ENCODE data around the gene ZBED6.
"Not testable (repeated sequence)": the region's sequence is repeated elsewhere in the genome, so short reads cannot be mapped to it uniquely, and the experiment has no call there.

The ZBED6 gene

DNA sequence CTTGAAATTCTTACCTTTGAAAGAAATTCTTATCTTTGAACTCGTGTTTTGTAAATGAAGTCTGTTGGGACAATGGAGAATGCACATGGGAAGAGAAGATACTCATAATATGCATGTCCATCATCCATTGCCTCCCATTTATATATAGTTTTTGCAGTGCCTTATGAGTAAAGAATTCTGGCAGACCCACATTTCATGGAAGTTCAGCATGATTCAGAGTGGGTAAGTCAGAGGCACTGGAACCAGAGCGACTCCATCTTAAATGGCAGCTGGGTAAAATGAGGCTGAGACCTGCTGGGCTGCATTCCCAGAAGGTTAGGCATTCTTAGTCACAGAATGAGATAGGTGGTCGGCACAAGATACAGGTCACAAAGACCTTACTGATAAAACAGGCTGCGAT, 16.6 kb upstream of the ZBED6 start:
- DNase-seq (ENCODE audit: low spot score), result no peak

- no peak for DNase-seq (ENCODE audit: low spot score)
These were observed 13.5 kb upstream of the ZBED6 start for GRCh38 chr1:203781962-203782361.

DNA sequence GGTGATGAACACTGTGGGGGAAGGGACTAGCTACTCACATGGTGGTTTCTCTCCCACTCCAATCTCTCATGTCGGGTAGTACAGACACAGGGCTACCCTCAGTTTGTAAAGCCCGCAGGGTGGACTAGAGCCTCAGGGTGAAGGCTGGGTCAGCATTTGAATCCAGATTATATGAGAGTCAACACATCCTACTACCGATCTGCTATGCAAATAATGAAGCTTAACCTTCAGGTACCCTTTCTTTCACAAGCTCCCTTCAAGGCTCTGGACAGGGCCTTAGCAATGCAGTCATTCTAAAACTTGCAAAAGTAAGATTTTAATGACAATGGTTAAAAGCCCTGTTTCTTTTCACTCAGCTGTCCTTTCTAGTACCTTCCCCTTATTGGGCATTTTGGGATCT, 5.5 kb upstream of the ZBED6 start:
- no peak for DNase-seq (ENCODE audit: low spot score)

- no peak for DNase-seq (ENCODE audit: low spot score)
These were observed 3.9 kb upstream of the ZBED6 start for GRCh38 chr1:203791498-203791897.

- DNase-seq (ENCODE audit: low spot score), result no peak
These were observed 2.9 kb upstream of the ZBED6 start for GRCh38 chr1:203792486-203792885.

GRCh38 chr1:203793561-203793960, 1.9 kb upstream of the ZBED6 start:
- not testable (repeated sequence) for DNase-seq (ENCODE audit: low spot score)

DNA sequence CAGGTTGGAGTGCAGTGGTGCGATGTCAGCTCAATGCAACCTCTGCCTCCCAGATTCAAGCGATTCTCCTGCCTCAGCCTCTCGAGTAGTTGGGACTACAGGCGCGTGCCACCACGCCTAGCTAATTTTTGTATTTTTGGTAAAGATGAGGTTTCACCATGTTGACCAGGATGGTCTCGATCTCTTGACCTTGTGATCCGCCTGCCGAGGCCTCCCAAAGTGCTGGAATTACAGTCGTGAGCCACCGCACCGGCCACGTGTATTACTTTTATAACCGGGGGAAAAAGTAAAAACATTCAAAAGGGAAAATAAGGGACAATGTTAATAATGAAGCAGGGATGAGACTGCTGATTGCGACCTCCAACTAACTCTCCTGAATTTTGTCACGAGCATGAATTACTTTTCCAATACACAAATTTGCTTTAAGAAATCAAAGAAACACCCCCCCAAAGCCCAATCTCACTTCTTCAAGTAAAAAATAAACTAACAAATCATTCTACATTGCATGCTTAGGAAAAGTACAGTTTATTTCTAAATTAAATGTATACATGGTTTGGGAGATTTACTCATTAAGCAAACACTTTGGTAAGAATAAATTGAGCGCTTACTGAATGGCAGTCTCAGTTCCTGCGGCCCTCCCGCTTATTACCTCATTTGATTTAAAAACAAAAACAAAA, 521 bp upstream of the ZBED6 start:
- no peak for DNase-seq (ENCODE audit: low spot score)

GRCh38 chr1:203796236-203796605, 798 bp downstream of the ZBED6 start:
- DNase-seq (ENCODE audit: low spot score), result no peak

DNA sequence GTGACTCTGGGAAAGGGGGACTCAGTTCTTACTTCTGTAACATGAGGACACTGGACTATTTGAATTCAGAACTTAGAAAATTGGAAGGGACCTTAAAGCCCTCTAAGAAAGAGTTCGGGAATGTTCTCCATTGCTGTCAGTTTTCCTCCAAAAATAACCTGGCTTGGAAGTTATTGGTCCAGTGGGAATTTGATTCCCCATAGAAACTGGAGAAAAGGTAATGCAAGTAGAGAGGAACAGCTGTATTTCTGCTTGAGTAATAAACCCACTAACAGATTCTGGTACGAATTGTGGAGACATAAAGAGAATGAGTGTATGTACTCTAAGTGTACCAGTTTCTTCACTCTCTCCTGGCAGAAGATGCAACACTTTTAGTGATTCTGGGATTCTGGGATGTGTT, 1.8 kb downstream of the ZBED6 start:
- DNase-seq (ENCODE audit: low spot score), result no peak

DNA sequence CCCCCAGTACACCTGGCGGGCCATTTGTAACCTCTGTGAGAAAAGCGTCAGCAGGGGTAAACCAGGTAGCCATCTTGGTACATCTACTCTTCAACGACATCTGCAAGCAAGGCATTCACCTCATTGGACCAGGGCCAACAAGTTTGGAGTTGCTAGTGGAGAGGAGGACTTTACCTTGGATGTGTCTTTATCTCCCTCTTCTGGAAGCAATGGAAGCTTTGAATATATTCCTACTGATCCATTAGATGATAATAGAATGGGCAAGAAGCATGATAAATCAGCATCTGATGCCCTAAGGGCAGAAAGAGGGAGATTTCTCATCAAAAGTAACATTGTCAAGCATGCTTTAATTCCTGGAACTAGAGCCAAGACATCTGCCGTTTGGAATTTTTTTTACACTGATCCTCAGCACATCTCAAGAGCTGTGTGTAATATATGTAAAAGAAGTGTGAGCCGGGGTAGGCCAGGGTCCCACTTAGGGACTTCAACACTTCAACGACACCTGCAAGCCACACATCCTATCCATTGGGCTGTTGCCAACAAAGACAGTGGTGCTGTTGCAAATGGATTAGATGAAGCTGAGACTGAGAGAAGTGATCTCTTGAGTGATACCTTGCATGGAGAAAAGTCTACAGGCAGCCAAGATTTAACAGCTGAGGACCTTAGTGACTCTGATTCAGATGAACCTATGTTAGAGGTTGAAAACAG, 2.7 kb downstream of the ZBED6 start:
- DNase-seq (ENCODE audit: low spot score), result no peak

GRCh38 chr1:203799157-203799556, 3.7 kb downstream of the ZBED6 start:
- no peak for DNase-seq (ENCODE audit: low spot score)

GRCh38 chr1:203799971-203800370, 4.5 kb downstream of the ZBED6 start:
- no peak for DNase-seq (ENCODE audit: low spot score)

- DNase-seq (ENCODE audit: low spot score), result no peak
These were observed 10.3 kb downstream of the ZBED6 start for GRCh38 chr1:203805689-203806088.

DNA sequence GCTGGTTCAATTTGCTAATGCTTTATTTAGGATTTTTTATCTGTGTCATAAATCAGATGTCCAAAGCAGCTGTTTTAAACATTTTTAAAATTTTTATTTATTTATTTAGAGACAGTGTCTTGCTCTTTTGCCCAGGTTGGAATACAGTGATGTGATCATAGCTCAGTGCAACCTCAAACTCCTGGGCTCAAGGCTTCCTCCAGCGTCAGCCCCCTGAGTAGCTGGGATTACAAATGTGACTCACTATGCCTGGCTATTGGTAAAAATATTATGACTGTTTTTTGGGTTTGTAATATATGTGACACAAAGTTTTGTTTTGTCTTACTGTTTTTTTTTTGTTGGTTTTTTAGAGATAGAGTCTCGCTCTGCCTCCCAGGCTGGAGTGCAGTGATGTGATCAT, 11.8 kb downstream of the ZBED6 start:
- peak; percentile 51 for DNase-seq (ENCODE audit: low spot score)

DNA sequence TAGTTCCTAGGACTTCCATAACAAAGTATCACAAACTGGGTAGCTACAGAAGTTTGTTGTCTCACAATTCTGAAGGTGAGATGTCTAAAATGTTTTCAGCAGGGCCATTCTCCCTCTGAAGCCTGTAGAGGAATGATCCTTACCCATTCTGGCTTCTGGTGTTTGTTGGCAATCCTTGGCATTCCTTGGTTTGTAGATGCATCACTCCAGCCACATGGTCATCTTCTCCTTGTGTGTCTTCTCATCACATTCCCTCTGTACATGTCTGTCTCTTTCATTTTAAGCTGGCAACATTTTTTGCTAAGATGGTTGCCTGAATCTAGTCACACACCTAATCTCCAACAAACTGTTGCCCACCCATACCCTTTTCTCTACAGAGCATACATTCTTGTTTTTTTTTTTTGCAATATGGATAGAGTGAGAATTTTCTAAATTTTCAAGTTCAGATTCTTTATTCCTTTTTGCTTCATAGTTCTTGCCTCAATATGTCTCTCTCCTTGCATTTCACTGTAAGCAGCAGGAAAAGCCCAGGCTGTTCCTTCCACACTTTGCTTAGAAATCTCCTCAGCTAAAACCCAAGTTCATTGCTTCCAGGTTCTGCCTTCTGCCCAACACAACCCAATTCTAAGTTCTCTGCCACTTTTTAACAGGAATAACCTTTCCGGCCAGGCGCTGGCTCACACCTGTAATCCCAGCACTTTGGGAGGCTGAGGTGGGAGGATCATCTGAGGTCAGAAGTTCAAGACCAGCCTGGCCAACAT, 18.3 kb downstream of the ZBED6 start:
- DNase-seq (ENCODE audit: low spot score), result no peak

- DNase-seq (ENCODE audit: low spot score), result no peak
These were observed 23.0 kb downstream of the ZBED6 start for GRCh38 chr1:203818399-203818798.

DNA sequence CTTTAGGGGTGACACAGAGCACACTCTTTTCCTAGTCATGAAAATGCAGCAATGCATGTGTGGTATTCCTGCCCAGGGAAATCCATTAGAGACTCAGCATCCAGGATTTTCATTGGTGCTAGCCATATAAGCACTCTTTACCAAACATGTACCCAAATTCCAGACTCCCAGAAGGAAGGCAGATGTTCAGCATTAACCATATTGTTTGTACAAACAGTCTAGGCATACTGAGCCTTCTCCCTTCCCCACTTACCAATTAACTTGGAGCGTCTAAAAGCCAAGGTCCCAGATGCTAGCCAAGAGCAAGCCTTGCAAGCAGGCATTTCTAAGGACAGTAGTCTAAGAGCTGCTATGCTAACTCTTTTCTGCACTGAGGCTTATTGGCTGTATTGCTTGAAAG, 27.9 kb downstream of the ZBED6 start:
- no peak for DNase-seq (ENCODE audit: low spot score)

DNA sequence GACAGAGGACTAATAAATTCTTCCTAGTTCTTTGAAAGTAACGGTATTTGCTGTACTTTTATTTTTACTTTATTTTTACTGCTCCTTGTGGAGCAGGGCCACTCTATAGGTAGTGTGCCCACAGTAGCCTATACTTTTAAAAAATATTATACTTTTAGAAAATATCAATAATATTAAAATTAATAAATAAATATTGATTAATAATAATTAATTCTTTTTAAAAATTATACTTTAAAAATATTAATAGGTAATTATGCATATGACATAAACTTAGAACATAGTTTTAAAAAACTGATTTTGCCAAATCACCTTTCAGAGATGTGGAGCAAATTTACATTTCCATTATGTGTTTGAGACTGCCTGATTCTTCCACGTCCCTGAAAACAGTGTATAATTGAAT, 30.8 kb downstream of the ZBED6 start:
- DNase-seq (ENCODE audit: low spot score), result no peak

- DNase-seq (ENCODE audit: low spot score), result no peak
These were observed 32.6 kb downstream of the ZBED6 start for GRCh38 chr1:203828002-203828401.

DNA sequence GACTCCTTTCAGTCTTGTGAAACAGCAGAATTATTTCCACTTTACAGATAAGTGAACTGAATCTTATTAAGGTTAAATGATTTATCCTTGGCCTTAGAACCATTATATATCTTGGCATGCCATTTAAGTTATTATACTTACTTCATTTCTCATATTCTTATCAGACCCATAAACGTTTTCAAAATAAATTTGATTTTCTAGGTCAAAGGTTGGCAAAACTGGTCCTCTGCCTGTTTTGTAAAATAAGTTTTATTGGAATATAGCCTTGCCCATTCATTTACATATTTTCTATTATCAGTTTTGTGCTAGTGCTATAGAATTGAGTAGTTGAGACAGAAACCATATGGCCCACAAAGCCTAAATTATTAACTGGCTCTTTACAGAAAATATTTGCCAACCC, 33.1 kb downstream of the ZBED6 start:
- DNase-seq (ENCODE audit: low spot score), result no peak

DNA sequence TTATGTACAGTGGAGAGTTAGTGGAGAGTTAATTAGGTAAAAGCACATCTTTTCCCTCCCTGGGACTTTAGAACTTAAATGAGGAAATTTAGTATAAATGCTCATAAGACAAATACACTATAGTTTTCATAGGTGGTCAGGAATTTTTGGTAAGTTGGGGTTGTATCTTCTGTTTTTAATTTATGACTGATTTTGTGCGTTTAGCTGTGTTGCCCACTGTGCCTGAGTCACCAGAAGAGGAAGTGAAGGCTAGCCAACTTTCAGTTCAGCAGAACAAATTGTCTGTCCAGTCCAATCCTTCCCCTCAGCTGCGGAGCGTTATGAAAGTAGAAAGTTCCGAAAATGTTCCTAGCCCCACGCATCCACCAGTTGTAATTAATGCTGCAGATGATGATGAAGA, 33.8 kb downstream of the ZBED6 start:
- not testable (repeated sequence) for DNase-seq (ENCODE audit: low spot score)

GRCh38 chr1:203835476-203835875, 40.1 kb downstream of the ZBED6 start:
- DNase-seq (ENCODE audit: low spot score), result no peak

DNA sequence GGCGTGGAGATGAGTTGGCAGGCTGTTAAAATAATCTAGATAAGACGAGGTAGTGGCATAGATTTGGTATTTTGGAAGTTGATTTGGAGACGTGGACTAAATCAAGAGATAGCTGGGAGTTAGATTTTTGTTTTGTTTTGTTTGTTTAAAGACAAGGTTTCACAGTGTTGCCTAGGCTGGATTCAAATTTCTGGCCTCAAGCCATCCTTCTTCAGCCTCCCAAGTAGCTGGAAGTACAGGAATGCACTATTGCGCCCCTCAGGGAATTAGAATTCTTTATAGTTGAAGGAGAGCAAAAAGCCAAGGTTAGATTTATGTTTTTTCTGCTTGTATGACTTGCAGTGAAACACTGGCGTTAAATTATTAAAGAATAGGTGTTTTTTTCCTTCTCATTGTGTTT, 43.7 kb downstream of the ZBED6 start:
- DNase-seq (ENCODE audit: low spot score), result no peak
